ENCODE data around the gene RBBP5.

DNA sequence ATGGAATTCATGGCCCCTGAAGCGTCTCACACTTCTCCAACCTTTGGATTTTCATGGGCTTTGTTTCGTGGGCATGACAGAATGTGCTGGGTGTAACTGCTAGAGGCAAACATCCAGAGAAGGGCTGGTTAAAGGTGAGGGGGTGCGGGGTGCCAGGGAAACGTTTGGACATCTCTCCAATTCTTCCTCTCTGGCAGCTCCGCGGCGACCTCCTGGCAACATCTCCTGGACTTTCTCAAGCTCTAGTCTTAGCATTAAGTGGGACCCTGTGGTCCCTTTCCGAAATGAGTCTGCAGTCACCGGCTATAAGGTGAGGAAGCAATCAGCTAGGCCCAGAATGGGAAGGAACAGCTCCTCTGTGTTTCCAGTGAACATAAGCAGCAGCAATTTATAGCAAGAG is 49.5 kb downstream of the RBBP5 start:
- TF ChIP-seq POLR2A (IDR thresholded peaks at IDR 0.05), result no peak
- TF ChIP-seq, protein P1, sequence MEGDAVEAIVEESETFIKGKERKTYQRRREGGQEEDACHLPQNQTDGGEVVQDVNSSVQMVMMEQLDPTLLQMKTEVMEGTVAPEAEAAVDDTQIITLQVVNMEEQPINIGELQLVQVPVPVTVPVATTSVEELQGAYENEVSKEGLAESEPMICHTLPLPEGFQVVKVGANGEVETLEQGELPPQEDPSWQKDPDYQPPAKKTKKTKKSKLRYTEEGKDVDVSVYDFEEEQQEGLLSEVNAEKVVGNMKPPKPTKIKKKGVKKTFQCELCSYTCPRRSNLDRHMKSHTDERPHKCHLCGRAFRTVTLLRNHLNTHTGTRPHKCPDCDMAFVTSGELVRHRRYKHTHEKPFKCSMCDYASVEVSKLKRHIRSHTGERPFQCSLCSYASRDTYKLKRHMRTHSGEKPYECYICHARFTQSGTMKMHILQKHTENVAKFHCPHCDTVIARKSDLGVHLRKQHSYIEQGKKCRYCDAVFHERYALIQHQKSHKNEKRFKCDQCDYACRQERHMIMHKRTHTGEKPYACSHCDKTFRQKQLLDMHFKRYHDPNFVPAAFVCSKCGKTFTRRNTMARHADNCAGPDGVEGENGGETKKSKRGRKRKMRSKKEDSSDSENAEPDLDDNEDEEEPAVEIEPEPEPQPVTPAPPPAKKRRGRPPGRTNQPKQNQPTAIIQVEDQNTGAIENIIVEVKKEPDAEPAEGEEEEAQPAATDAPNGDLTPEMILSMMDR (IDR thresholded peaks at IDR 0.05), result no peak
